Adrenal gland (tissue), 12 donors: ENCODE results near the gene ZNF470. TPM values are rescaled to one million over a fixed set of nuclear protein-coding genes. Genes with fewer than 3 reads are reported as not detected.

Experiments used
- DNase-seq, 7 donors: peaks; one replicate each; pipeline ENCODE4 v3.0.0-alpha.2; 2019 to 2020
- H3K27ac ChIP-seq, 5 donors: fragments of 200-600 bp; sonication (generic) in 4 of 5; 1 replicate in 3 of 5; 2 replicates in 2 of 5; pipeline versions ENCODE4 v1.5.1 to v1.8.0; 2016 to 2020; ENCODE audit warnings: mild to moderate bottlenecking in 1 of 5
- H3K27me3 ChIP-seq: fragments of 200-600 bp; 2 replicates; pipeline ENCODE4 v1.8.0; 2021
- H3K36me3 ChIP-seq, 2 donors: fragments of 200-600 bp; replicated peaks in 1 of 2; 1 replicate in 1 of 2; 2 replicates in 1 of 2; pipeline versions ENCODE4 v1.5.1 to v1.8.0; 2018 to 2022
- H3K4me1 ChIP-seq, 2 donors: fragments of 200-600 bp; replicated peaks in 1 of 2; 1 replicate in 1 of 2; 2 replicates in 1 of 2; pipeline versions ENCODE4 v1.5.1 to v1.8.0; 2018 to 2021
- H3K4me3 ChIP-seq, 4 donors: fragments of 200-600 bp; sonication (generic) in 3 of 4; one replicate each; pipeline ENCODE4 v1.5.1; 2016 to 2018
- H3K9me3 ChIP-seq, 3 donors: fragments of 200-600 bp; sonication (generic) in 1 of 3; replicated peaks in 1 of 3; 1 replicate in 2 of 3; 2 replicates in 1 of 3; pipeline versions ENCODE4 v1.5.1 to v1.8.0; 2016 to 2021
- CTCF ChIP-seq, 6 experiments: fragments of 450-650 bp in 4 of 6; fragments of 200-600 bp in 2 of 6; sonication (generic) in 1 of 6; IDR thresholded peaks; 1 replicate in 5 of 6; 2 replicates in 1 of 6; pipeline versions ENCODE4 v1.5.1 to v1.8.0; 2016 to 2021; ENCODE audit warnings: antibody characterized with exemption in 6 of 6, mild to moderate bottlenecking in 2 of 6, moderate library complexity in 1 of 6
- POLR2A ChIP-seq, 2 donors: fragments of 450-650 bp; IDR thresholded peaks; one replicate each; pipeline ENCODE4 v1.6.1; 2017; ENCODE audit warnings: antibody characterized with exemption in 2 of 2, mild to moderate bottlenecking in 2 of 2, moderate library complexity in 1 of 2
- WGBS, 4 donors: extraction: QIAGEN DNeasy Blood & Tissue Kit in 2 of 4; methylation state at CpG; one replicate each; pipeline versions ENCODE4 v1.1.5 to v1.1.7; 2013 to 2017; 5-methylcytosine and 5-hydroxymethylcytosine counted together
- intact Hi-C, 2 donors: fragments of 100-400 bp; cut with DNase I; formaldehyde crosslinking; loops; one replicate each; pipeline versions ENCODE4 v1.14.1 to v1.15.0; 2022 to 2023
- polyA plus RNA-seq, 3 donors: library from polyadenylated mRNA; stranded (reverse); fragments of 200-250 nt in 2 of 3; fragments of 350-450 nt in 1 of 3; fragmentation: Illumina TruSeq in 1 of 3; extraction: RNeasy Lipid Tissue Mini Kit (QIAGEN cat#74804) in 1 of 3; gene quantifications; one replicate each; pipeline ENCODE4 v1.2.3, GENCODE V29; 2013 to 2014
- total RNA-seq, 9 donors: library from RNA; depleted of rRNA in 4 of 9; stranded (reverse); fragments of >200 nt in 4 of 9; fragments of 120-200 nt in 1 of 9; fragmentation: NEBNext Ultra II Directional in 1 of 9; extraction: Animal tissue kit (Norgen Biotek cat#: 25700) in 1 of 9; gene quantifications; one replicate each; pipeline versions ENCODE4 v1.1.0 to v1.2.4, GENCODE V29; 2013 to 2023
- donor health status: healthy with polysubstance abuse.
- donor health status: Bipolar disorder and iron deficiency.
- donor health status: DM: yes; HTN: yes; CAD: no.
- donor health status: DM: no; HTN: no; CAD: no.
- donor health status: DM: no; HTN: no; CAD: no.
- donor health status: DM: yes; HTN: yes; CAD: no.

ZNF470 gene
- total and polyA plus RNA-seq, 12 donors, result 1.4 to 16.2 (median 5.6) TPM

- peak overlapping the region in 1 of 4 donors; percentile 16 for H3K4me3 ChIP-seq
- no peak for TF ChIP-seq POLR2A (IDR thresholded peaks at IDR 0.05)
- TF ChIP-seq CTCF (IDR thresholded peaks at IDR 0.05), result no peak
- 77 to 98% (median 85%) methylated on average over 6 of the region's 6 CpGs for WGBS, 4 donors
- no peaks in the 10 kb centered on the region for H3K4me1 ChIP-seq
- no peak for DNase-seq
- H3K27ac ChIP-seq, result no peak overlapping the region
- H3K27me3 ChIP-seq, result no peaks in the 10 kb centered on the region
- intact Hi-C loops, result no loop called here
- H3K36me3 ChIP-seq, result peaks cover 0 to 23% of the 10 kb centered on the region in 2 donors
- H3K9me3 ChIP-seq, result peaks cover 10 to 93% (median 41%) of the 10 kb centered on the region in 3 donors
These were observed 12.9 kb upstream of the ZNF470 start for GRCh38 chr19:56554272-56554869.

GRCh38 chr19:56562766-56563165 lies 4.5 kb upstream of the ZNF470 start:
- no peak for DNase-seq
- no peak for TF ChIP-seq CTCF (IDR thresholded peaks at IDR 0.05)
- no peak for TF ChIP-seq POLR2A (IDR thresholded peaks at IDR 0.05)
- Histone ChIP-seq H3K27ac (no peak overlapping the region), H3K27me3 (no peaks in the 10 kb centered on the region), H3K36me3 (no peaks in the 10 kb centered on the region), H3K4me3 (no peak overlapping the region), H3K9me3 (peaks cover 0 to 69% (median 9%) of the 10 kb centered on the region in 3 donors), H3K4me1 (peaks cover 0 to 6% of the 10 kb centered on the region in 2 donors)
- intact Hi-C loops, result no loop called here
- 93 to 98% (median 95%) methylated on average over 2 of the region's 2 CpGs for WGBS, 4 donors

GRCh38 chr19:56566904-56567273 lies 379 bp upstream of the ZNF470 start:
- peaks cover 0 to 13% of the 10 kb centered on the region in 2 donors for H3K4me1 ChIP-seq
- TF ChIP-seq CTCF (IDR thresholded peaks at IDR 0.05), result no peak
- no peak for TF ChIP-seq POLR2A (IDR thresholded peaks at IDR 0.05)
- peak; percentile 39 to 70 (median 50) for DNase-seq
- WGBS, 4 donors, result 0 to 1% (median 0%) methylated on average over 8 to 23 of the region's 23 CpGs
- H3K9me3 ChIP-seq, result peaks cover 0 to 71% (median 0%) of the 10 kb centered on the region in 3 donors
- peak overlapping the region; percentile 10 to 92 (median 62) for H3K4me3 ChIP-seq
- intact Hi-C loops, result no loop called here
- no peaks in the 10 kb centered on the region for H3K36me3 ChIP-seq
- peak overlapping the region in 4 of 5 donors; percentile 32 to 80 (median 68) for H3K27ac ChIP-seq
- no peaks in the 10 kb centered on the region for H3K27me3 ChIP-seq

GRCh38 chr19:56572589-56572988 lies 5.3 kb downstream of the ZNF470 start:
- TF ChIP-seq CTCF (IDR thresholded peaks at IDR 0.05) (no peak), POLR2A (IDR thresholded peaks at IDR 0.05) (no peak)
- no peaks in the 10 kb centered on the region for H3K27me3 ChIP-seq
- H3K4me1 ChIP-seq, result peaks cover 0 to 9% of the 10 kb centered on the region in 2 donors
- H3K27ac ChIP-seq, result no peak overlapping the region
- H3K9me3 ChIP-seq, result peaks cover 0 to 83% (median 39%) of the 10 kb centered on the region in 3 donors
- intact Hi-C loops, result no loop called here
- no peak for DNase-seq
- no peak overlapping the region for H3K4me3 ChIP-seq
- H3K36me3 ChIP-seq, result peaks cover 0 to 6% of the 10 kb centered on the region in 2 donors
- 48 to 69% (median 49%) methylated on average over 2 of the region's 2 CpGs for WGBS, 4 donors
